ENCODE measurements around the gene NMNAT3. TPM values are rescaled to one million over a fixed set of nuclear protein-coding genes. Genes with fewer than 3 reads are reported as not detected.

The NMNAT3 gene
- total RNA-seq, 1 experiment from 2014 or later: 4.8 TPM

- H3K4me1 ChIP-seq (ENCODE audit: insufficient read depth, low read length): no peaks in the 10 kb centered on the region
- TF ChIP-seq EZH2phosphoT487 (IDR thresholded peaks at IDR 0.05; ENCODE audit: borderline replicate concordance, low read length) (no peak), EZH2 (IDR thresholded peaks at IDR 0.05; ENCODE audit: low read length, unreplicated experiment) (no peak), CTCF (conservative IDR thresholded peaks at IDR 0.05; ENCODE audit: low read depth, low read length) (peak; percentile 38; the same call in 1 of the 2 replicates)
- intact Hi-C loops (cut with micrococcal nuclease): no loop called here
- ChIA-PET POLR2A (ENCODE audit: unreplicated experiment) (no interaction called here), CTCF (no interaction called here)
- no peaks in the 10 kb centered on the region for H3K27me3 ChIP-seq (ENCODE audit: low read length)
- BruUV-seq (replicated peaks): no TSS peak
- no peaks in the 10 kb centered on the region for H3K79me2 ChIP-seq (ENCODE audit: low read length)
- no peaks in the 10 kb centered on the region for H3K9me3 ChIP-seq (ENCODE audit: low read length)
- H3K9ac ChIP-seq (ENCODE audit: low read length): no peak overlapping the region
- no peaks in the 10 kb centered on the region for H3K36me3 ChIP-seq (ENCODE audit: low read depth, low read length)
- peak; percentile 46; the same call in 1 of the 2 replicates for ATAC-seq
- no peaks in the 10 kb centered on the region for H4K20me1 ChIP-seq (ENCODE audit: low read length)
- H3K27ac ChIP-seq (ENCODE audit: low read length): no peak overlapping the region
- no peak overlapping the region for H2AFZ ChIP-seq (ENCODE audit: low read length)
- H3K4me2 ChIP-seq (ENCODE audit: low read length): no peak overlapping the region
- H3K9me2 ChIP-seq (replicated peaks; ENCODE audit: low read length): no peaks in the 10 kb centered on the region
- H3K4me3 ChIP-seq (ENCODE audit: low read length): no peak overlapping the region
- no peaks in the 10 kb centered on the region for H3F3A ChIP-seq (ENCODE audit: low read length, unreplicated experiment)
- peak; percentile 31 for DNase-seq
Observed at GRCh38 chr3:139588450-139588849, 89.3 kb downstream of the NMNAT3 start.

- no peak for TF ChIP-seq EZH2phosphoT487 (IDR thresholded peaks at IDR 0.05; ENCODE audit: borderline replicate concordance, low read length)
- TF ChIP-seq EZH2 (IDR thresholded peaks at IDR 0.05; ENCODE audit: low read length, unreplicated experiment): no peak
- no peak for TF ChIP-seq CTCF (conservative IDR thresholded peaks at IDR 0.05; ENCODE audit: low read depth, low read length)
- Histone ChIP-seq H3K9me2 (replicated peaks; ENCODE audit: low read length) (no peaks in the 10 kb centered on the region), H3K79me2 (ENCODE audit: low read length) (no peaks in the 10 kb centered on the region), H2AFZ (ENCODE audit: low read length) (no peak overlapping the region), H4K20me1 (ENCODE audit: low read length) (no peaks in the 10 kb centered on the region), H3K4me1 (ENCODE audit: insufficient read depth, low read length) (no peaks in the 10 kb centered on the region), H3K36me3 (ENCODE audit: low read depth, low read length) (no peaks in the 10 kb centered on the region), H3K27me3 (ENCODE audit: low read length) (no peaks in the 10 kb centered on the region), H3K4me2 (ENCODE audit: low read length) (no peak overlapping the region), H3K27ac (ENCODE audit: low read length) (no peak overlapping the region), H3K9ac (ENCODE audit: low read length) (no peak overlapping the region), H3F3A (ENCODE audit: low read length, unreplicated experiment) (no peaks in the 10 kb centered on the region), H3K4me3 (ENCODE audit: low read length) (no peak overlapping the region), H3K9me3 (ENCODE audit: low read length) (no peaks in the 10 kb centered on the region)
- ATAC-seq: no peak
- no peak for DNase-seq
- ChIA-PET CTCF (no interaction called here), POLR2A (ENCODE audit: unreplicated experiment) (no interaction called here)
- BruUV-seq (replicated peaks): no TSS peak
- intact Hi-C loops (cut with micrococcal nuclease): no loop called here
Observed at GRCh38 chr3:139587797-139588196, 90.0 kb downstream of the NMNAT3 start.

- ChIA-PET CTCF (no interaction called here), POLR2A (ENCODE audit: unreplicated experiment) (no interaction called here)
- ATAC-seq (no peak), DNase-seq (no peak)
- Histone ChIP-seq H3K4me1 (ENCODE audit: insufficient read depth, low read length) (no peaks in the 10 kb centered on the region), H3K79me2 (ENCODE audit: low read length) (no peaks in the 10 kb centered on the region), H3K9me2 (replicated peaks; ENCODE audit: low read length) (no peaks in the 10 kb centered on the region), H3K27ac (ENCODE audit: low read length) (no peak overlapping the region), H3K27me3 (ENCODE audit: low read length) (no peaks in the 10 kb centered on the region), H3K4me2 (ENCODE audit: low read length) (no peak overlapping the region), H2AFZ (ENCODE audit: low read length) (no peak overlapping the region), H3K36me3 (ENCODE audit: low read depth, low read length) (no peaks in the 10 kb centered on the region), H3K9ac (ENCODE audit: low read length) (no peak overlapping the region), H4K20me1 (ENCODE audit: low read length) (no peaks in the 10 kb centered on the region), H3F3A (ENCODE audit: low read length, unreplicated experiment) (no peaks in the 10 kb centered on the region), H3K4me3 (ENCODE audit: low read length) (no peak overlapping the region), H3K9me3 (ENCODE audit: low read length) (no peaks in the 10 kb centered on the region)
- intact Hi-C loops (cut with micrococcal nuclease): no loop called here
- no TSS peak for BruUV-seq (replicated peaks)
- TF ChIP-seq CTCF (conservative IDR thresholded peaks at IDR 0.05; ENCODE audit: low read depth, low read length) (no peak), EZH2 (IDR thresholded peaks at IDR 0.05; ENCODE audit: low read length, unreplicated experiment) (no peak), EZH2phosphoT487 (IDR thresholded peaks at IDR 0.05; ENCODE audit: borderline replicate concordance, low read length) (no peak)
Observed at GRCh38 chr3:139586420-139587017, 91.3 kb downstream of the NMNAT3 start.
